Stomach (tissue), 4 donors: Measurements from ENCODE around the gene SCAI.

ENCODE experiments used
- POLR2A ChIP-seq, 4 donors: fragments of 450-650 bp; IDR thresholded peaks; one replicate each; pipeline ENCODE4 v1.6.1; 2016; ENCODE audit warnings: antibody characterized with exemption in 4 of 4, control low read depth in 2 of 4, mild to moderate bottlenecking in 1 of 4, moderate library complexity in 1 of 4
- POLR2AphosphoS5 ChIP-seq, 3 donors: sonication (generic); formaldehyde crosslinking; IDR thresholded peaks; one replicate each; pipeline ENCODE4 v1.6.1; 2016; ENCODE audit warnings: antibody characterized with exemption in 3 of 3
- TF ChIP-seq, protein P1 (sequence below), 7 experiments: fragments of 450-650 bp in 4 of 7; fragments of 200-600 bp in 3 of 7; sonication (generic) in 3 of 7; IDR thresholded peaks; one replicate each; pipeline ENCODE4 v1.5.1; 2016 to 2019; ENCODE audit warnings: antibody characterized with exemption in 7 of 7, control low read depth in 2 of 7, mild to moderate bottlenecking in 1 of 7

DNA sequence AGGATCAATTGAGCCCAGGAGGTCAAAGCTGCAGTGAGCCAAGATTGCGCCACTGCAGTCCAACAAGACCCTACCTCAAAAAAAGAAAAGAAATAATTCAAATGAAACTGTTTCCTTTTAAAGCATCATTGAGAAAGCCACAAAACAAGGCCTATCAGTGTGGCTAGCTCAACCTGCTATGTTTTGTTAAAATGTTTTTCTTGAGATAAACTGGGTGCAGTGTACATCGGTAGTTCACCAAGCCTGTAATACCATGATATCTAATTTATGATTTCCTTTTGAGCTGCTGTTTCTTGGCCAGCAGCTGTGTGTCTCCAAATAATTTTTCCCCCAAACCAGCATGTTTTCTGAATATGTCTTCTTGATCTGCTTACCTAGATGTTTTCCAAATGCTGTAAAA lies 105.2 kb downstream of the SCAI start:
- TF ChIP-seq, protein P1, sequence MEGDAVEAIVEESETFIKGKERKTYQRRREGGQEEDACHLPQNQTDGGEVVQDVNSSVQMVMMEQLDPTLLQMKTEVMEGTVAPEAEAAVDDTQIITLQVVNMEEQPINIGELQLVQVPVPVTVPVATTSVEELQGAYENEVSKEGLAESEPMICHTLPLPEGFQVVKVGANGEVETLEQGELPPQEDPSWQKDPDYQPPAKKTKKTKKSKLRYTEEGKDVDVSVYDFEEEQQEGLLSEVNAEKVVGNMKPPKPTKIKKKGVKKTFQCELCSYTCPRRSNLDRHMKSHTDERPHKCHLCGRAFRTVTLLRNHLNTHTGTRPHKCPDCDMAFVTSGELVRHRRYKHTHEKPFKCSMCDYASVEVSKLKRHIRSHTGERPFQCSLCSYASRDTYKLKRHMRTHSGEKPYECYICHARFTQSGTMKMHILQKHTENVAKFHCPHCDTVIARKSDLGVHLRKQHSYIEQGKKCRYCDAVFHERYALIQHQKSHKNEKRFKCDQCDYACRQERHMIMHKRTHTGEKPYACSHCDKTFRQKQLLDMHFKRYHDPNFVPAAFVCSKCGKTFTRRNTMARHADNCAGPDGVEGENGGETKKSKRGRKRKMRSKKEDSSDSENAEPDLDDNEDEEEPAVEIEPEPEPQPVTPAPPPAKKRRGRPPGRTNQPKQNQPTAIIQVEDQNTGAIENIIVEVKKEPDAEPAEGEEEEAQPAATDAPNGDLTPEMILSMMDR (IDR thresholded peaks at IDR 0.05): no peak
- TF ChIP-seq POLR2A (IDR thresholded peaks at IDR 0.05): no peak
- no peak for TF ChIP-seq POLR2AphosphoS5 (IDR thresholded peaks at IDR 0.05)
